ENCODE results near the gene RBM33.

The RBM33 gene

DNA sequence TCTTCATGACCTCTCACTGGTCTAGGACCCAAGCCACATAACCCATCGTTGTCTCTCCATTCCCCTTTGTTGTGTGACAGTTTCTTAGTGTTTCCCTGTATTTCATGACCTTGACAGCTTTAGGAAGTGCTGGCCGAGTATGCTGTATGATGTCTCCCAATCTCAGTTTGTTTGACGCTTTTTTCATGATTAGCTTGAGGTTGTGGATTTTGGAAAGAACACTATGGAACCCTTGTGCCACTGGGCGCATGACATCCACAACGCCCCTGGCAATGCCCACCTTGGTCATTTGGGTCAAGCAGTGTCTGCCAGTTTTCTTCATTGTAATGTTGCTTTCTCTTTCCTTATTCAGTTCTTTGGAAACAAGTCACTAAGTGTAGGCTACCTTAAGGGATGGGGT, 52.3 kb downstream of the RBM33 start:
- no peak for DNase-seq

- no peak for DNase-seq
Measured at GRCh38 chr7:155698633-155699032, 54.2 kb downstream of the RBM33 start.

GRCh38 chr7:155699180-155699579, 54.7 kb downstream of the RBM33 start:
- no peak for DNase-seq

DNA sequence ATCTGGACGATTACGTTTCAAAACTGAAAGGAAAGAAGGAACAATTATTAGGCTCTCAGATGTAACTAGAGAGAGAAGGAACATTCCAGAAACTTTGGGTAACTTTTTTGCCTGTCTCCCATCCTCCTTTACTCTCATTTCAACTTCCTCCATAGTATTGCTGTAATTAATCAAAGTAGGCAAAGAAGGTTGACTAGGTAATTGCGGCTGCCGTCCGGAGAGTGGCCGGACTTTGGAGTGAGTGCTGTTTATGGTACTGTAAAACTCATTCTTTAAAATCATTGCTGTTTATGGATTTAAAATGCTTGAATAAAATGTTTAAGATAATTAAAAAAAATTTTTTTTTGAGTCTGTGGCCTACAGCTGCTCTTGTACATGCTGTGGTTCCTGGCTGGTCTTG, 56.4 kb downstream of the RBM33 start:
- DNase-seq = no peak

DNA sequence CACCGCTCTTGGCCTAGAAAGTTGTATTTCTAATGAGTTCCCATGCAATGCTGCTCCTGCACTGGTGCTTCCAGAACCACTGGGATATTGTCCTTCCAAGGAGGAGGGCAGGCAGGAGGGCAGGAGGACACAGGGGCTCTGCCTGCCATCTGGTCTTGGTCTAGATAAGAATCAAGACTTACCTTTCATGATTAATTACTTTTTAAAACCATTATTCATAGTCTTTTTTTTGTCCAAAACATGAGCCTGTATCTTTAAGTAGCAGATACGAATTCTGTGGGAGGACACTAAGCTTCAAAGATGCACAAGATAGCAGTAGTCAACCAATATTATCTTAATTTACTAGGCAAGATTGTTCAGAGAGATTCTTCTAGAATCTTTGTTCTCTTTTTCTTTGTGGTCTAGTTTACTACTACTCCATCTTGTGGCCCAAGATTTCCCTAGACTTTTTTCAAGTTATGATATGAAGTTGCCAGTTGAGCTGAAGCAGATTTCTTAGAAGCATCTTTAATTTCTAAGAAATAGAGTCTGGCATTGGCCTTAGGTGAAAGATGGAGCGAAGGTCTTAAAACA, 57.6 kb downstream of the RBM33 start:
- peak; percentile 29 for DNase-seq

DNA sequence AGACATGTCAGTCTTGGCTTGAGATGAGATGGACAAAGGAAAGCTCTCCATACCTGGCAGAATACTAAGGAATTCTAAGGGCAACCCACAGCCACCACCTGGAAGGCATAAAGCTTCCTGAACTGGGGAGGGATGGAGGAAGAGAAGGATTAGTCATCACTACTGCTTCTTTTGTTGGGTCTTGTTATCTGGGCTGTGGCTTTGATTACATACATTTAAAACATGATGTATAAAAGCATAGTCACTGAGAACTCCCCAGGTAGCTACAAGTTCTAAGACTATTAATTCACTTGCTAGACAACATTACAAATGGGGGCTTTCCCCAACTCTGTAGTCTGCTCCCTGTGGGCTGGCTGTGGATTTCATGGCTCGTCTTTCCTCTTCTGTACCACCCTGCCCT, 58.2 kb downstream of the RBM33 start:
- peak; percentile 20 for DNase-seq

DNA sequence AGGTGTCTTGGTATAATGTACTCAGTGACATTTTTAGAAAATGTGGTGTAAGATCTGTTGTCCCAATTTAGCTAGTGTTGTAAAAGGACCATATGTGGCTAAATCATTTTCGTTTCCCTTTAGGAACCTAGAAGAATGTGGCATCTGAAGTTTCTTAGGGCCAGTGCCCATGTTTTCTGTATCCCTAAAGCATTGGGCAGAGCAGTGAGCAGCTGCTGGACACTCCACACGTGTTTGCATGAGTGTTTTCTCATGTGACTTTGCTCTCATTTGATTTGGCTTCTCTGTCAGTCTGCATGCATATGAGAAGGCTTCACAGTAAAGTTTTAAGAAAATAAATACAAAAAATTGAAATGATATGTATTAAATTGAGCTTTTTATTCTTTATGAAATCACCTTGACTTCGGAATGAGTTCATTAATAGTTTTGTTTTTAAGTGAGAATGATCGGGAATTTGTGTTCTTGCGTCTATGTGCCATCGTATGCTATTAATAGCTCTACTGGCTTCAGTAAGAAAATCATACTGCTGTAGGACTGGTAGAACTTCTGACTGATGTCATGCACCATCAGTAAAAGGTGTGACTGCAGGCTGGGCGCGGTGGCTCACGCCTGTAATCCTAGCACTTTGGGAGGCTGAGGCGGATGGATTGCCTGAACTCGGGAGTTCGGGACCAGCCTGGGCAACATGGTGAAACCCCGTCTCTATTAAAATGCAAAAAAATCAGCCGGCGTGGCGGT, 61.3 kb downstream of the RBM33 start:
- no peak for DNase-seq

DNA sequence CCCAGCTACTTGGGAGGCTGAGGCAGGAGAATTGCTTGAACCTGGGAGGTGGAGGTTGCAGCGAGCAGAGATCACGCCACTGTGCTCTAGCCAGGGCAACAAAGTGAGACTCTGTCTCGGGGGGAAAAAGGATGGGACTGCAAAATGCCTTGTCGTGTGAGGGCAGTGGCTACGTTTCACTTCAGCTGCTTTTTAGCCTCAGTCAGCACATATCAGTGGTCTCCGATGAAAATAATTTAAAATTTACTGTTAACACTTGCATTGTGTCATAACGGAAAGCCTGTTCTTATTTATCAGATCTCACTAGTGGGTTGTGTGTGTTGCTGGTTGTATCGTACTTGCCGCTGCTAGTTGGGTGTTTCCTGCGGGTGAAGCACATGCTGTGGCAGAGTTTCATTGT, 61.9 kb downstream of the RBM33 start:
- DNase-seq = no peak

DNA sequence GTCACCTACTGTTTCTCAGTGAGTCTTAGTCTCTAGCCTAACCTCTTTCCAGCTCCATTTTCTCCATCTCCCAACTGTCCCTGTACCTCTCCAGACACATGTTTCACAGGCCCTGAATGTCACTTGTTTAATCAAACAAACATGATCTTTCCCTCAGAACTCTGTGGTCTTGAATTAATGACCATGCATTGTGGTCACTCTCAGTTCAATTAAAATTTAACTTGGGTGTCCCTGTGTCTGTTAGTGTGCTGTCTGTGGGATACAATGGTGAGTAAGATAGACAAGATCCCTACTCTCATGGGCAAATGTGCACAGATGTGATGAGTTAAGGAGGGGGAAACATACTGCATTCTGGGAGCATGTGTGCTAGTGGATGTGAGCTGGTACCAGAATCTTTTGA, 65.0 kb downstream of the RBM33 start:
- DNase-seq = no peak

- DNase-seq = no peak
Measured at GRCh38 chr7:155710031-155710430, 65.6 kb downstream of the RBM33 start.

DNA sequence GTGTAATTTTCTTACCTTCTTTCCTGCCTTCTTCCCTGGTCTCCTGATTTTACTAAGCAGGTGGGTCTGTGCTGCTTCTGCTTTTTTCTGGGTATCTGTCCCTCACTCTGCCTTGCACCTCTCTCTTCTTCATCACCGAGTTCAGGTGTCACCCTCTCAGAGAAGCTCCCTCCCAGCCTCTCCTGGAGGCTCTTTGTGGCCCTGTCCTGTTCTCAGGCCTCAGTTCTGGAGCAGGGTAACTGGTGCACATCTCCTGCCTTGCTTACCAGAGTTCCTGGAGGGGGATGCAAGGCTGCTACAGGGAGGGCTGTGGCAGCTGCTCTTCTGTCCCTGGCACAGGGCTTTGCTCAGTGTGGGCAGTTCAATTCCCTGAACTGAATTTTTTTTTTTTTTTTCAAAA, 66.1 kb downstream of the RBM33 start:
- DNase-seq = no peak

GRCh38 chr7:155711081-155711480, 66.6 kb downstream of the RBM33 start:
- no peak for DNase-seq

GRCh38 chr7:155713384-155713783, 68.9 kb downstream of the RBM33 start:
- no peak for DNase-seq

DNA sequence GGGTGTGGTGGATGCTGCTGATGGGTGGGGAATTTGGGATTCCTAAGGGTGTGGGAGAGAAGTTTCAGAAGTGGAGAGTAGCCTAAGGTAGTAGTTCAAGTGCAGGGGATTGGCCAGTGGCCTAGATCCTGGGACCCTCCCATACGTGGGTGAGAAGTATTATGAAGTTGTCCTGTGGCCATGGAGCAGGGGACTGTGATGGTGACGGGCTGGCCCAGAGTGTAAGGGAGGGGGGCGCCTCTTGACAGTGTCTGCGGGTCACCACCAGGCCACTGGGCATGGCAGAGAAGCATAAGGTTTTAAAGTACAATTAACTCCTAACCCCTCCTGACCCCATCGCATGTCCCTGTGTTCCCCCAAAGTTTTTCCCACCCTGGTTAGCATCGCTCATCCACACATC, 70.2 kb downstream of the RBM33 start:
- no peak for DNase-seq

DNA sequence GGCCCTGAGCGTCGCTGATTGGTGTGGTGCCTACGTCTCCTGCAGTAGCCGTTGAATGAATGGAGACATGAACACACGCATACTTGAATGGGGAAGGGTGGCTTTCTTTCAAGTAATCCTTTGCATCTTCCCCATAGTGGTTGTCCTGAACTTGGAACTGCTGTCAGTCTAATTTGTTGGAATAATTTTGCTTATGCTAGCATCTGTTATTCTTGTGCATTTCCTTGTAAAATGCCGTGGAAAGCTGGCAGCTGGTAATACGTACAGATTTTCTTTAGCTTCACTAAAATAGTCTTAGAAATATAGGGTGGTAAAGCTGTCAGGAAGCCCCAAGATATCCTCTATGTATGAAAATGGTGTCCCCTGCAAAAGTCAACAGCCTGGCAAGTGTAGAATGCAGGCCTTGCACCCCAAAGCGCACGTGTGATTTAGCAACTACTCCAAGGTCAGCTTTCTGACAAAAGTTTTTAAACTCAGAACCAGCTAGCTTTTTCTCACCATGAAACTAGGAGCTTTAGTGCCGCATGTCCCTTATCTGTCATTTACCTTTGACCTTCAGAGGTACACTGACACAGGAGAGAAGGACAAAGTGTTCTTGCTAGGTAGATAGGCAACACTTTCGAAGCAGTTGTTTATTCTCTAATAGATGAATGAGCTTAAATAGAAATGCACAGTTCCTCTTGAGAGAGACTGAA, 70.8 kb downstream of the RBM33 start:
- DNase-seq = no peak

DNA sequence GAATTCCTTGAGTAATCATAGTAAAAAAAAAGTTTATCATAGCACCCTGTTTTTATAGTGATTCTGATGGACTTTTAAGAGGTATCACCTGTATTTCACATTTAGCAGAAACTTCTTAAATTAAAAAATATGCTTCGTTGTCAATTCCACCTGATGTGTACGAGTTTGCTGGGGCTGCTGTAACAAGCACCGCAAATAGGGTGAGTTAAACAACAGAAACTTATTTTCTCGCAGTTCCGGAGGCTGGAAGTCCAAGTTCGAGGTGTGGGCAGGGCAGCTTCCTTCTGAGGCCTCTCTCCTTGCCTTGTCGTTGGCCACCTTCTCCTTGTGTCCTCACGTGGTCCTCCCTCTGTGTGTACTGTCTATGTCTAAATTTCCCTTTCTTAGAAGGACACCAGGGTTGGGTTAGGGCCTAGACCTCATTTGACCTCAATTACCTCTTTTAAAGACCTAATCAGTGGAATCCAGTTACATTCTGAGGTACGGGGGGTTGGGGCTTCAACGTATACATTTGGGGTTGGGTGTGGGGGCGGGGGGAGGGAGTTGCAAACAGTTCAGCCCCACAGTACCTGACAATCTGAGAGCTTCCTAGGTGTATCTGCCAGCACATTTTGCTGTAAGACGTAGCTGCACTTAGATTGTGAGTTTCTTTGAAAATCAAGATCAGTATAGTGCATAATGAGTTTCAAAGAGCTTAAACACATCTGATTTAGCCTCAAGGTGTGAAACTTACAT, 72.7 kb downstream of the RBM33 start:
- DNase-seq = no peak

GRCh38 chr7:155721056-155721455, 76.6 kb downstream of the RBM33 start:
- DNase-seq = no peak

DNA sequence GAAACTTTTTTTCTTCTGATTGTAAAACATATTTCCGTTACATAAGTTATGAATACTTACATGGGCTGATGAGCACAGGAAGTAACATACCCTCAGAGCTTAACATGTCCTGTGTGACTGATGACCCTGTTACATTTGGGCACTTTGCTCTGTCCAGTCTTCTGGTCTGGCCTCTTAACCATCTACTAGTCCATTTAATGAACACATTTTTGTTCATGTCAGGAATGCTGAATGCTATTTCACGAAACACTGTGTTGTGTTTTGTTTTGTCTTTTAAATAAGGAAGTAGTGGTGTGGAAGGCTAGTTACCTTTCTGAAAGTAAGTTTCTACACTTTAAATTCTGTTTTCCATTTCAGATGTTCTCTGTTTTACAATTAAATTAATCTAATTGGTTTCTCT, 77.7 kb downstream of the RBM33 start:
- DNase-seq = peak; percentile 2

GRCh38 chr7:155722936-155723335, 78.5 kb downstream of the RBM33 start:
- DNase-seq = no peak

DNA sequence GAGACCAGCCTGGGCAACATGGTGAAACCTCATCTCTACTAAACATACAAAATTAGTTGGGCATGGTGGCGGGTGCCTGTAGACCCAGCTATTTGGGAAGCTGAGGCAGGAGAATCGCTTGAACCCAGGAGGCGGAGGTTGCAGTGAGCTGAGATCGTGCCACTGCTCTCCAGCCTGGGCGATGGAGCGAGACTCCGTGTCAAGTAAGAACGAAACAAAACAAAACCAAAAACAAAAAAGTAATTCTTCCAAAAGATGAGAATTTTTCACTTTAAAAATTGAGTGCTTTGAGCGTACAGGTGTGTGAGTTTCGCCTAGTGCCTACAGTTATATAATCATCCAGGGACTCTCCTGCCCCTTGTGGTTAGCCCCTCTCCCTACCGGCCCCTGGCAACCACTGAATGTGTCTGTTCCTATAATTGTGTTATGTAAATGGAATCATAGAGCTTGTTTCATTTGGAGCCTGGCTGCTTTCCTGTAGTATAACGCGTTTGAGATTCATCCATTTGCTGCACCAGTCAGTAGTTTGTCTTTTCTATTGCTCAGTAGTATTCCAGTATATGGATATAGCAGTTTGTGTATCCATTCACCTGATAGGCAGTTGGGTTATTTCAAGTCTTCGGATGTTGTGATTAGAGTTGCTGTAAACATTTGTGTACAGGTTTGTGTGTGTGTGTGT, 80.0 kb downstream of the RBM33 start:
- no peak for DNase-seq

GRCh38 chr7:155725006-155725355, 80.5 kb downstream of the RBM33 start:
- DNase-seq = no peak

DNA sequence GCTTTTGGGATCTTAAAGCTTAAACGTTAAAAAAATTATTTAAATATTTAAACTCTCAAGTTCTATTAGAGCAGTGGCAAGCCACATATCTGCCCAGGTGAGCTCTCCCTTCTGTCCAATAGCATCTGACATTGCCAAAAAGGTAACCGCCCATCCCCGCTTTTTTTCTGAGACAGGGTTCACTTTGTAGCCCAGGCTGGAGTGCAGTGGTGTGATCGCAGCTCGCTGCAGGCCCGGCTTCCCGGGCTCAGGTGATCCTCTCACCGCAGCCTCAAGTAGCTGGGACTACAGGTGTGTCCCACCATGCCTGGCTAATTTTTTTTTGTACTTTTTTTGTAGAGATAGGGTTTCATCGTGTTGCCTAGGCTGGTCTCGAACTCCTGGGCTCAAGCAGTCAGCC, 83.2 kb downstream of the RBM33 start:
- no peak for DNase-seq

GRCh38 chr7:155728116-155728515, 83.7 kb downstream of the RBM33 start:
- DNase-seq = no peak
